AG08396 (cell line): Measurements from ENCODE around the gene LONRF2.
A peak's percentile ranks its signal among the peaks of the same experiment; 100 is the strongest.

Source experiments
- DNase-seq: peaks from one replicate; pipeline ENCODE4 v3.0.0; 2012; ENCODE audit warnings: low spot score, mixed read lengths

The LONRF2 gene

GRCh38 chr2:100301881-100302584, 20.3 kb downstream of the LONRF2 start:
- no peak for DNase-seq

GRCh38 chr2:100299548-100299947, 22.8 kb downstream of the LONRF2 start:
- no peak for DNase-seq

- DNase-seq = no peak
Measured at GRCh38 chr2:100297511-100297910, 24.8 kb downstream of the LONRF2 start.

DNA sequence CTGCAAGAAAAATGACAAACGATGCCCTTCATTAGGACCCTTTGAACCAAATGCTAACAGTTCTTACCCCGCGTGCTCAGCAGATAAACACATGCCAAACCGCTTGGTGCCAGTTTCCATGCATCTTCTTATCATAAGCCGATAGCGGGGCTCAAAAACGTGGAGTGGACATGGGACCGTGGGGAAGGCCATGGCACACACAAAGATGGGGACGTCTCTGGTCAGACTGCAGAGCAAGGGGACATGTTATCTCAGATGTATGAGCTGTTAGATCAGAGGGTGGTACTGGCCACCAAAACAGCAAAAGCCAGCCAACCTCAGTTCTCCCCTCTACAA, 28.2 kb downstream of the LONRF2 start:
- DNase-seq = no peak

GRCh38 chr2:100293341-100294161, 28.8 kb downstream of the LONRF2 start:
- no peak for DNase-seq

DNA sequence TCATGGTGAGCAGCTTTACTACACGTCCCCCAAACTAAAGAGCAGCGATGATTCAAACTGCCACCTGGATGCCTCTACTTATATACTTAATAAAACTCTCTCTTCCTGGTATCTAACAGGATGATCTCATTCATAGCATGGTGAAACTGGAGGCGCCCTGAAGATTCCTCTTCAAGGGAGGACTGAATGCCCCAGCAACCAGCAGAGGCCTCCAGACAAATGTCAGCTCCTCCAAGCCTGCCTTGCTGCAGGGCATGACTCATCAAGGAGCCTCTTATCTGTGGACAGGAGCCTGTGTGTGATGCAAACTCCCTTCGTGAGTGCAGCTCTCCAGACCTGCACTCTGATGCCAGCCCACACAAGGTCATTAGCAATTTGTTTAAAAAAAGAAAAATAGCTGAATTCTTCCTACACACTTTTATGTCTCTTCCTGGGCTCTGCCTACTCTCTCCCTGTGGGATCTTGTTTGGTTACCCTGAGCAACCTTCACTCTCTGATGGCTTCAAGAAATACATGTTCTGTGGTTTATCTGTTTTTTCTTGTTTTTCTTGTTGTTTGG, 30.2 kb downstream of the LONRF2 start:
- peak; percentile 62 for DNase-seq

DNA sequence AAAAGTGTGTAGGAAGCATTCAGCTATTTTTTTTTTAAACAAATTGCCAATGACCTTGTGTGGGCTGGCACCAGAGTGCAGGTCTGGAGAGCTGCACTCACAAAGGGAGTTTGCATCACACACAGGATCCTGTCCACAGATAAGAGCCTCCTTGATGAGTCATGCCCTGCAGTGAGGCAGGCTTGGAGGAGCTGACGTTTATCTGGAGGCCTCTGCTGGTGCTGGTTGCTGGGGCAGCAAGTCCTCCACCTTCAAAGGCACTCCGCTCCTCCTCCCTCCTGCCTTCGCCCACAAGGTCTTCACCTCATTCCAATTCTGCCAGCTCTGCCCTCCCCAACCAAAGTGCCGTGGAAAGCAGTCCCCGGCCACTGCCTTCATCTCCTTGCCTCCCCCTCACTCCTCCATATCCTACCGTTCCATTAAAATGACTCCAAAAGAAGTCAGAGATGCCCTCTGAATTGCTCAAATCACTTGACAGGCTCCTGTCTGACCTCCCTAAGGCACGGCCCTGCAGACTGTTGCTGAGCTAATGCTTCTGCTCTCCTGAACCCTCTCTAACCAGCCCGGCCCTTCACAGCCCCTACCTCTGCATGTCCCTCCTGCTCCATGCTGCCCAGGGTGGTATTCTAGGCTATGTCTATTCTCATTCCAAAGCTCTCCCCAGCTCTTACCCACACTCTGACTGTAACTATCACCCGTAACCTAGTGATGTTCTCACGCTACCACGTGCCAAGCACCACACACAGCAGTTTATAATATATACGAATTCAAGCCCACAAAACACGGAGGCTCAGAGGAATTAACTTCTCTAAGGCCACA, 30.9 kb downstream of the LONRF2 start:
- peak; percentile 76 for DNase-seq

DNA sequence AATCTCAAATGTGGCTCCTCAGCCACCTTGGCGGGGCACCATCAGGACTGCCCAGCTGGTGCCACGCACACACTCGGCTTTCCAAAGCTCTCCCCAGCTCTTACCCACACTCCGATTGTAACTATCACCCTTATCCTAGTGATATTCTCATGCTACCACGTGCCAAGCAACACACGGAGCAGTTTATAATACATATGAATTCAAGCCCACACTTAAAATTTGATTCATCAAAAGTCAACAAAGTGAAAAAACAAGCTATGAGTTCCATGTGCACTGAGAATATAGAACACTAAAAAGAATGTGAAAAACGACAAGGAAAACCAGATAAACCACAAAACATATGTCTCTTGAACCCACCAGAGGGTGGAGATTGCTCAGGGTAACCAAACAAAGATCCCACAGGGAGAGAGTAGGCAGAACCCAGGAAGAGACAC, 31.6 kb downstream of the LONRF2 start:
- DNase-seq = no peak

GRCh38 chr2:100289020-100289419, 33.3 kb downstream of the LONRF2 start:
- no peak for DNase-seq

- DNase-seq = no peak
Measured at GRCh38 chr2:100286318-100286717, 36.0 kb downstream of the LONRF2 start.

- DNase-seq = no peak
Measured at GRCh38 chr2:100285691-100286090, 36.6 kb downstream of the LONRF2 start.

- no peak for DNase-seq
Measured at GRCh38 chr2:100285011-100285410, 37.3 kb downstream of the LONRF2 start.

- no peak for DNase-seq
Measured at GRCh38 chr2:100283724-100284501, 38.4 kb downstream of the LONRF2 start.

- no peak for DNase-seq
Measured at GRCh38 chr2:100281521-100282438, 40.5 kb downstream of the LONRF2 start.

- no peak for DNase-seq
Measured at GRCh38 chr2:100279586-100280534, 42.4 kb downstream of the LONRF2 start.

GRCh38 chr2:100278986-100279385, 43.3 kb downstream of the LONRF2 start:
- no peak for DNase-seq

- no peak for DNase-seq
Measured at GRCh38 chr2:100278501-100278900, 43.8 kb downstream of the LONRF2 start.

DNA sequence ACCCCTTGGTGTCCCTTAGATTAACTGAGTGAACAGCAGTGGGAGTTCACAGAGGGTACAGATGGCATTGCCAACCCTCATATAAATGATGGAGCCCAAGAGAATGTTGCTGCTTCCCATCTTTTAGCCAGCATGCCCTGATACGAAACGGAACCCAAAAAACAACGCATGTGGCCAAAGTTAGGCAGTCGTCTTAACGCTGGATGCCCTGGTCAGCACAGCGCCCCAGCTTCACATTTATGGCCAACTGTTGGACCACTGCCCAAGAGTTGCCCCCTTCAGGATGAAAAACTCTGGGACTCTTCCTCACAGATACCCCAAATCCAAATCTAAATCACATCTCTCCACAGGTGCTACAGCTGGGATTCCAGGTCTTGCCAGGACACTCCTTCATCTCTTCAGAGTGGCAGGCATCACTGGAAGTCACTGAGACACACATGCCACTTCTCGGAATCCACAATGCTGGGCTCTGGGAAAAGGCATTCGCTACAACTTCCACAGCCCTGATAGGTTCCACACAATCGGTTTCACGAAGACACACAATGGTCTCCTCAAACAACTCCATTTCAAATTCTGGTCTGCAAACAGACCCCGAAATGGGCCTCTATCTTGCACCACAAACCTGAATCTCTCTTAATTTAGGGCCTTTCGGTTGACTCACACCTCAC, 44.6 kb downstream of the LONRF2 start:
- DNase-seq = no peak

DNA sequence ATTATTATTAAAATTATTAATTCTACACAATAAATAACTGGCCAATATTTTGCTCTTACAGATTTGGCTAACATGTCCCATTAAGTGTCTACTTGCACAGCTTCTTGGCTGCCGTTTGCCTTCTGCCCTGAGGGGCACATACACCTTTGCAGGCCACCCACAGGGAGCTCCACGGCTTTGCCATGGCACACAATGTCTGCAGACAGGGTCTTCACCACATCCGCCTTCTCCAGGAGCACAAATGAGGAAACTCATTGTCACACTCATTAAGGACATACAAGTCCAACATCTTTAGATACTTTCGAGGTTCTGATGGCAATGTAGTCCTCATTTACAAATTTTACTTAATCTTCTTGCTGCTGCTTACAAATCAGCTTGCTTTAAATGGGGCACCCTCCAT, 45.6 kb downstream of the LONRF2 start:
- no peak for DNase-seq
